Activated naive CD8-positive, alpha-beta T cell treated with anti-CD3 and anti-CD28 coated beads, Interleukin-2, amount 10 ng/mL, durations not matched to agents 7 days and 5 days (primary cell): ENCODE results near the gene ESR2. TPM values are rescaled to one million over a fixed set of nuclear protein-coding genes. Genes with fewer than 3 reads are reported as not detected.

Source experiments
- ATAC-seq: fragments of 150-1000 bp; cut with Tn5 transposase; one replicate; pipeline ENCODE4 v1.10.0; 2021; ENCODE audit warnings: low read depth, moderate library complexity
- POLR2A ChIA-PET: fragments of 350-600 bp; sonication (Branson Sonifier 250); formaldehyde crosslinking; loops from one replicate; lab custom pipeline; 2021; ENCODE audit warnings: antibody characterized with exemption; lab: Charles Lee
- DNase-seq: peaks from one replicate; pipeline ENCODE4 v3.0.0; 2021
- H3K27ac Mint-ChIP-seq: one replicate; pipeline ENCODE4 v1.8.0; 2022; ENCODE audit warnings: mild to moderate bottlenecking, mixed read lengths
- H3K27me3 Mint-ChIP-seq: one replicate; pipeline ENCODE4 v1.8.0; 2022; ENCODE audit warnings: mild to moderate bottlenecking, moderate library complexity, mixed read lengths
- H3K36me3 Mint-ChIP-seq: one replicate; pipeline ENCODE4 v1.8.0; 2021; ENCODE audit warnings: mild to moderate bottlenecking, mixed read lengths
- H3K4me1 Mint-ChIP-seq: one replicate; pipeline ENCODE4 v1.8.0; 2021; ENCODE audit warnings: mixed read lengths
- H3K4me3 Mint-ChIP-seq: one replicate; pipeline ENCODE4 v1.8.0; 2022; ENCODE audit warnings: mild to moderate bottlenecking, moderate library complexity, mixed read lengths
- H3K9me3 Mint-ChIP-seq: one replicate; pipeline ENCODE4 v1.8.0; 2021; ENCODE audit warnings: mixed read lengths
- total RNA-seq, 2 experiments: library from RNA; stranded (reverse); gene quantifications; one replicate each; pipeline ENCODE4 v1.2.3, GENCODE V29; 2021

ESR2 gene
- total RNA-seq, 2 experiments from 2014 or later: 0.11 TPM; not detected in 1

DNA sequence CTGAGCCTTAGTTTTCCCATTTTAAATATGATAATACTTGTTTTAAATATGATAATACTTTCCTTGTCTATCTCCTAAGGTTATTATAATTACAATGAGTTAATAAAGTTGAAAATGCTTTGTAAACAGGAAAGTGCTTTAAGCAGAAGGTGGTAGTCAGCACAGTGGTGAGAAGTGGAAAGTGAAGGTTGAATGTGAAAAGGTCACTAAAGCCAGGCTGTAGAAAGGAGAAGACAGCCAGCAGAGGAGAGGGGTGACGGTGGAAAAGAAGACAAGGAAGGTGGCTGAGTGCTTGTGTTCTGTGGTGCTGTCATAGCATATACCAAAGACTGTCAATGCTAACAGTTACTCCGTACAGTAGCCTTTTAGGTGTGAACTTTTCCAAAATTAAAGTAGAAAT lies 117.8 kb downstream of the ESR2 start:
- peaks cover 41% of the 10 kb centered on the region for H3K36me3 Mint-ChIP-seq
- DNase-seq (no peak), ATAC-seq (no peak)
- no peaks in the 10 kb centered on the region for H3K9me3 Mint-ChIP-seq
- POLR2A ChIA-PET: no interaction called here
- no peak overlapping the region for H3K4me3 Mint-ChIP-seq
- H3K27me3 Mint-ChIP-seq: no peaks in the 10 kb centered on the region
- H3K27ac Mint-ChIP-seq: peak overlapping the region; percentile 47
- peaks cover 6% of the 10 kb centered on the region for H3K4me1 Mint-ChIP-seq

GRCh38 chr14:64174922-64175782 lies 119.0 kb downstream of the ESR2 start:
- ATAC-seq (no peak), DNase-seq (no peak)
- H3K9me3 Mint-ChIP-seq: no peaks in the 10 kb centered on the region
- H3K27ac Mint-ChIP-seq: no peak overlapping the region
- no peak overlapping the region for H3K4me3 Mint-ChIP-seq
- H3K4me1 Mint-ChIP-seq: peaks cover 6% of the 10 kb centered on the region
- no peaks in the 10 kb centered on the region for H3K27me3 Mint-ChIP-seq
- H3K36me3 Mint-ChIP-seq: peaks cover 40% of the 10 kb centered on the region
- POLR2A ChIA-PET: no interaction called here

DNA sequence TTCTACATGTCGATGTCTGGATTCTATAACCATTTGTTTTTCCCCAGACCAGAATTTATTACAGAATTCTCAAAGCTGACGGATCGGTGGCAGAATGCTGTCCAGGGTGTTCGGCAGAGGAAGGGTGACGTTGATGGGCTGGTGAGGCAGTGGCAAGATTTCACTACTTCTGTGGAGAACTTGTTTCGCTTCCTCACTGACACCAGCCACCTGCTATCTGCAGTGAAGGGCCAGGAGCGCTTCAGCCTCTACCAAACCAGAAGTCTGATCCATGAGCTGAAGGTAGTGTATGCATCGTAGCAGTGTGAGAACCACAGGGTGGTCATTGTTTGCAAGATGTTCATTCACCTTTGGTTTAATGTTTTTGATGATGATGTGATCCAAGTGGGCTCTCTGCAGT lies 124.0 kb downstream of the ESR2 start:
- ATAC-seq (no peak), DNase-seq (no peak)
- Mint-ChIP-seq H3K4me3 (no peak overlapping the region), H3K27ac (no peak overlapping the region), H3K27me3 (no peaks in the 10 kb centered on the region), H3K9me3 (no peaks in the 10 kb centered on the region), H3K4me1 (peaks cover 3% of the 10 kb centered on the region), H3K36me3 (peaks cover 16% of the 10 kb centered on the region)
- POLR2A ChIA-PET: no interaction called here

DNA sequence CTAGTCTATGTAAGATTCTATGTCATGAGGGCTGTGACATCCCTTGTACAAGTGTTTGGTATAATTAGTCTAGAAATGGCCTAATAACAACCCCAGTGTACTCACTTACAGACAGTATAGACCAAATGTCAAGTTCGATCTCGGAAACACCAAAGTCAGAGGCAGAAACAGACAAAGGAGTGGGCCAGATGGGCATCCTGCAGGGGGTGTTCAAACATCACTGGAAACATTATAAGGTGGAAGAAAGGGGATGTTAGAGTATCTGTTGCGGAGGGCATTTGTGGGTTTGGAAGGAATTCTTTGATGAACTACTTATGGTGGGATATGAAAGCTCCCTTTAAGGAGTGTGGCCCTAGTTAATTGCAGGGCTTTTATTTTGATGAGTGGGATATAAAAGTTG lies 134.6 kb downstream of the ESR2 start:
- no peaks in the 10 kb centered on the region for H3K27me3 Mint-ChIP-seq
- H3K9me3 Mint-ChIP-seq: no peaks in the 10 kb centered on the region
- H3K4me1 Mint-ChIP-seq: no peaks in the 10 kb centered on the region
- no peak for ATAC-seq
- POLR2A ChIA-PET: no interaction called here
- H3K4me3 Mint-ChIP-seq: no peak overlapping the region
- peaks cover 45% of the 10 kb centered on the region for H3K36me3 Mint-ChIP-seq
- DNase-seq: no peak
- no peak overlapping the region for H3K27ac Mint-ChIP-seq

- POLR2A ChIA-PET: no interaction called here
- Mint-ChIP-seq H3K4me3 (no peak overlapping the region), H3K4me1 (no peaks in the 10 kb centered on the region), H3K27me3 (no peaks in the 10 kb centered on the region), H3K27ac (no peak overlapping the region), H3K9me3 (no peaks in the 10 kb centered on the region), H3K36me3 (peaks cover 47% of the 10 kb centered on the region)
- ATAC-seq: no peak
- no peak for DNase-seq
These were observed 135.6 kb downstream of the ESR2 start for GRCh38 chr14:64158608-64159007.

GRCh38 chr14:64149921-64150320 lies 144.2 kb downstream of the ESR2 start:
- Mint-ChIP-seq H3K27me3 (no peaks in the 10 kb centered on the region), H3K27ac (no peak overlapping the region), H3K9me3 (no peaks in the 10 kb centered on the region), H3K4me1 (no peaks in the 10 kb centered on the region), H3K36me3 (peaks cover 36% of the 10 kb centered on the region), H3K4me3 (no peak overlapping the region)
- ATAC-seq: no peak
- POLR2A ChIA-PET: interaction anchor here (0.7 kb wide), 1 partner anchor 17 kb away, joined by 4 read pairs; no protein-coding TSS in a partner anchor
- DNase-seq: no peak

DNA sequence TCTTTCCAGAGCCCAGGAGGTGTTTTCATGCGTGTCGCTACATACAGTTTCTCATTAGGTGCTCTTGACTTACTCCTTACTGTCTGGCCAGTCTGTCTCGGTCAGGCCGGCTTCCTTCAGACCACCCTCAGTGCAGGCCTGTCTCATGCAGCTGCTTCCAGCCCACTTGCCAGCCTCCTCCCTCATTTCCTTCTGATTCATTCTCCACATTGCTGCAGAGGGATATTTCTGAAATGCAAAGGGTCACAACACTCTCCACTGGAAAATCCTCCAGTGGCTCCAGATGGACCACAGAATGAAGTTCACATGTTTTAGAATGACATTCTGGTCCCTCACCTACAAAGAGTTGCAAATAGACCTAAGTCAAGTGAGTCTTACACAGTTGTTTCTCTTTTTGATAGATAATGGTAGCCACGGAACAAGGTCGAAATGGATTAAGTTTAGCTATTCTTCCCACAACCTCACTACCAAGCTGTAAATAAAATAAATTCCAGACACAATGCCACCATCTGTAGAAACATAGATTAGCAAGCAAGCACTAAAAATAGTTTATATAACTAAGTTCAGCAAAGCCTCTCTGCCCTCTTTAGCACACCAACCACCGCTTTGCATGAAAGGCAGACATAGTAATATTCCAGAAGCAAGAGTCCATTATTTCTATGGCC lies 146.9 kb downstream of the ESR2 start:
- POLR2A ChIA-PET: no interaction called here
- no peaks in the 10 kb centered on the region for H3K9me3 Mint-ChIP-seq
- H3K27ac Mint-ChIP-seq: no peak overlapping the region

GRCh38 chr14:64137657-64138290 lies 156.4 kb downstream of the ESR2 start:
- POLR2A ChIA-PET: no interaction called here
- no peaks in the 10 kb centered on the region for H3K27me3 Mint-ChIP-seq
- DNase-seq (no peak), ATAC-seq (no peak)
- H3K4me3 Mint-ChIP-seq: no peak overlapping the region
- H3K27ac Mint-ChIP-seq: no peak overlapping the region
- H3K4me1 Mint-ChIP-seq: no peaks in the 10 kb centered on the region
- H3K36me3 Mint-ChIP-seq: peaks cover 19% of the 10 kb centered on the region
- no peaks in the 10 kb centered on the region for H3K9me3 Mint-ChIP-seq

More for the DNA sequence above, 146.9 kb downstream of the ESR2 start:
- Mint-ChIP-seq H3K36me3 (peaks cover 27% of the 10 kb centered on the region), H3K27me3 (no peaks in the 10 kb centered on the region), H3K4me3 (no peak overlapping the region), H3K4me1 (no peaks in the 10 kb centered on the region)
- DNase-seq (no peak), ATAC-seq (no peak)

- H3K4me3 Mint-ChIP-seq: no peak overlapping the region
- H3K9me3 Mint-ChIP-seq: no peaks in the 10 kb centered on the region
- ATAC-seq (no peak), DNase-seq (no peak)
- H3K27ac Mint-ChIP-seq: no peak overlapping the region
- no peaks in the 10 kb centered on the region for H3K4me1 Mint-ChIP-seq
- POLR2A ChIA-PET: no interaction called here
- H3K27me3 Mint-ChIP-seq: no peaks in the 10 kb centered on the region
- peaks cover 32% of the 10 kb centered on the region for H3K36me3 Mint-ChIP-seq
These were observed 167.6 kb downstream of the ESR2 start for GRCh38 chr14:64126548-64126947.

GRCh38 chr14:64125270-64125669 lies 168.9 kb downstream of the ESR2 start:
- POLR2A ChIA-PET: no interaction called here
- no peaks in the 10 kb centered on the region for H3K27me3 Mint-ChIP-seq
- ATAC-seq (no peak), DNase-seq (no peak)
- H3K9me3 Mint-ChIP-seq: no peaks in the 10 kb centered on the region
- H3K27ac Mint-ChIP-seq: no peak overlapping the region
- H3K36me3 Mint-ChIP-seq: peaks cover 31% of the 10 kb centered on the region
- no peaks in the 10 kb centered on the region for H3K4me1 Mint-ChIP-seq
- no peak overlapping the region for H3K4me3 Mint-ChIP-seq

GRCh38 chr14:64123241-64123822 lies 170.8 kb downstream of the ESR2 start:
- Mint-ChIP-seq H3K27ac (no peak overlapping the region), H3K4me1 (no peaks in the 10 kb centered on the region), H3K4me3 (no peak overlapping the region), H3K9me3 (no peaks in the 10 kb centered on the region), H3K36me3 (peaks cover 32% of the 10 kb centered on the region), H3K27me3 (no peaks in the 10 kb centered on the region)
- ATAC-seq: no peak
- POLR2A ChIA-PET: interaction anchor here (0.7 kb wide), 1 partner anchor 29 kb away, joined by 4 read pairs; no protein-coding TSS in a partner anchor
- no peak for DNase-seq

DNA sequence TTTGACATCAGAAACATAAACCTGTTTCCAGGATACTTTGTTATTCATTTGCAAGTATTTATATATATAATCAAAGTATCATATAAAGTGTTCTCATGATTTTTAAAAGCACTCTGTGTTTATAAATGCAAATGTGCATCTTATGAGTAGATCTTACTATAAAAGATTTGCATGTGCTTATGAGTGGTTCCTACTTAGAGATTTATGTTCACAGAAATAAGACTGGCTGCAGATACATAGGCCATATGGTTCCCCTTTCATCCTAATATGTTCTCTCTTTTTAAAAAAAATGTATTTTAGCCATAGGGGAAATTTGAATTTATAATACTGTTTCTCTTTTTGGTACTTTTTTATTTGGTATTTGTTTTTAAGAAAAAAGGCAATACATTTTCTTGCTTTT lies 174.2 kb downstream of the ESR2 start:
- Mint-ChIP-seq H3K36me3 (peaks cover 21% of the 10 kb centered on the region), H3K9me3 (no peaks in the 10 kb centered on the region), H3K27me3 (no peaks in the 10 kb centered on the region), H3K4me1 (no peaks in the 10 kb centered on the region), H3K27ac (no peak overlapping the region), H3K4me3 (no peak overlapping the region)
- DNase-seq (no peak), ATAC-seq (no peak)
- POLR2A ChIA-PET: no interaction called here

DNA sequence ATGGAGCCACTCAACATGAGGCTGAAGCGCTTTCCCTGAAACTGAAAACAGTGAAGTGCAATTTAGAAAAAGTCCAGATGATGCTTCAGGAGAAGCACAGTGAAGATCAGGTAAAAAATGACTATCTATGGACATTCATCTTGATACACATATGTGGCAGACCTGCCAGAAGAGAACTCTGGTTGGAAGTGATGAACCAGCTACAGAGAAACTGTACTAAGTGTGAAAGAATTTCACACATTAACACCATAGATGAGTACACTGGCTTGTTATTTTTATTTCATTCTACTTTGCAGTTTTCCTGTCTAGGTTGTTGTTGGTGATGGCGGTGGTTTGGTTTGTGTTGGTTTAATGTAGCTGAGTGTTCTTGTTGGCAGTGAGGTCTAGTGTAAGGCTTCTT lies 174.7 kb downstream of the ESR2 start:
- H3K36me3 Mint-ChIP-seq: peaks cover 21% of the 10 kb centered on the region
- no peaks in the 10 kb centered on the region for H3K9me3 Mint-ChIP-seq
- POLR2A ChIA-PET: no interaction called here

More for the DNA sequence above, 174.7 kb downstream of the ESR2 start:
- DNase-seq: no peak
- H3K4me1 Mint-ChIP-seq: no peaks in the 10 kb centered on the region
- no peak for ATAC-seq
- no peaks in the 10 kb centered on the region for H3K27me3 Mint-ChIP-seq
- H3K4me3 Mint-ChIP-seq: no peak overlapping the region
- H3K27ac Mint-ChIP-seq: no peak overlapping the region
